HG03095 (cell line): ENCODE data around the gene EPS8.
"Not testable (repeated sequence)": the region's sequence is repeated elsewhere in the genome, so short reads cannot be mapped to it uniquely, and the experiment has no call there.

ENCODE experiments used
- ATAC-seq: cut with Tn5 transposase; IDR thresholded peaks from one replicate; pipeline ENCODE4 v1.9.1; 2021; ENCODE audit warnings: moderate library complexity; ENCODE audit not compliant: unreplicated experiment

The EPS8 gene

GRCh38 chr12:15650399-15651128, 138.6 kb downstream of the EPS8 start:
- no peak for ATAC-seq

- ATAC-seq: no peak
These were observed 139.8 kb downstream of the EPS8 start for GRCh38 chr12:15649347-15649746.

- ATAC-seq: no peak
These were observed 140.6 kb downstream of the EPS8 start for GRCh38 chr12:15648558-15648957.

- no peak for ATAC-seq
These were observed 142.6 kb downstream of the EPS8 start for GRCh38 chr12:15646581-15646980.

- no peak for ATAC-seq
These were observed 144.5 kb downstream of the EPS8 start for GRCh38 chr12:15644700-15645099.

GRCh38 chr12:15638231-15638630, 151.0 kb downstream of the EPS8 start:
- no peak for ATAC-seq

DNA sequence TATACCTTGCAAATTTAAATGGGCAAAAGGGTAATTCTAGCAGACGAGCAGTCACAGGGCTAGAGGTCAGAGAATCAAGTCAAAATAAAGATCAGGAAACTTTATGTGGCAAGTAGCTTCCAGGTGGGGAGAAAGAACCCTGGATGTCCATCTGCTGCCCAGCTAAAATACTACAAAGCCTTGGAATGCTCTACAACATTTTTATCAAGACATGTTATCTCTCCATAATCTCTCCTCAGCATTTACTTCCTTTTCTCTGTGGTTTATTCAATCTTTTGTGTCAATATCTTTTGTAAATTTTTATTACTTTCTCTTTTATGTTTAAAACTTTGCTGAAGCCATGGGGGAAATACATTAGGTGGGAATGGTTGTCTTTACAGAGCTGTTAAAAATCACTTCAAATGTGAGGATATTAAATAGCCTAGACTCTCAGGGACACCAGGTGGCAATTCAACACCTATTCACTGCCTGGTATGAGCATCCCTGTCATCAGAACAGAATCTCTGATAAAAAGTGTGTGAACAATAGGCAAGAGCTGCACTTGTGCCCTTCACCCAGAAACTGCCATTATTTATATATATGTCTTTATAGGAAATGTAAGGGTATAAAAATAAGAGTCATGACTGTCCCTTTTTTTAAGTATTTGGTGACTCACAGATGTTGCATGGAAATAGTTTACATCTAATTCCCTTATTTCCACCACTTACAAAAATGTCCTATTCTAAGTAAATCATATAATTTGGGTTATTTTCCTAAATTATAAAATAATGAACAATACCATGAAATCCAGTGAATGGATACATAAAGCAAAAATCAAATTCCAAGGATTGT, 152.9 kb downstream of the EPS8 start:
- ATAC-seq: no peak

GRCh38 chr12:15634010-15634683, 155.0 kb downstream of the EPS8 start:
- no peak for ATAC-seq

- no peak for ATAC-seq
These were observed 156.0 kb downstream of the EPS8 start for GRCh38 chr12:15633201-15633600.

- ATAC-seq: no peak
These were observed 156.5 kb downstream of the EPS8 start for GRCh38 chr12:15632708-15633107.

DNA sequence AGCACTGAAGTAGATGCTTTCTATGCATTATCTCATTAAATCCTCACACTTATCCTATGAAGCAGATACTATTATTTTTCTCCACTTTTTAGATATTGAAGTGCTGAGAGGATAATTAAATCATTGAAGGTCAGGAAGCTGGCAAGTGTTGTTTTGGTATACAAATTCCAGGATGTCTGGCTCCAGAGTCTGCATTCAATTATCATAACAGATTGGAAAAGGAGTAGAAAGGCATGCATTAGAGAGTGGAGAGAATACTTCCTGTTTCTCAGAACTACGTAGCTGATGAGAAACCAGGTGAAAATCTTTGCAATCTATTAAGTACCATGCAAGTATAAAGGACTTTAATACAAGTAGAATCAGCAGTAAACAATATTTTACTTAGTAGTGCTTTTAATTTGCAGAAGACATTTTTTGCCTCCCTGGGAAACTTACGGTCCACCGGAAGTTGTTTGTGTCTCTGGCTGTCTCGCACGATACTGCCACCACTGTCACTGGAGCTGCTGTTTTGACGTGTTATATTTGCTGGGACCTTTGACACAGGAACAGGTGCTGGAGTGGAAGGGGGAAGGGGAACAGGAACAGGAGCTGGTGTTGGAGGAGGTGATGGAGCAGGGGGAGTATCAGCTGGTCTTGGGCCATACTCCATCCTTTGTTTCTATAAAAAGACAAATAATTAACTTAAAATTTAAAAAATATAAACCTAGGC, 158.0 kb downstream of the EPS8 start:
- ATAC-seq: no peak

DNA sequence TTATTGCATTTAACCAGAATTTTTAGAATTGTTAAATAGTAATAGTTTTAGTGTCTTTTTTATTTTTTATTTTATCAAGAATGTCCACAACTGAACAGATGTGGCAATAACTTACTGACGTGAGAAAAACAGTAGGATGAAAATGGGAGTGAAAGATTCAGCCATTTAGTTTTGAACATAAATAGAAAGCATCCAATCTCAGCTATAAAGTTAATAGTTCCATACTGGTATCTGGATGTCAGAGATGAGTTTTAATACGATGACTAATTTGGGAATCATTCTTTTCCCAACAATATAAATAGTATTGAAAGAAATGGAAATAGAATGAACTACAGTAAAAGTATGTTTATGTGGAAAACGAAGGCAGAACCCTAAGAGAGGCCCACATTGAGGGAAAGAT, 159.4 kb downstream of the EPS8 start:
- no peak for ATAC-seq

- no peak for ATAC-seq
These were observed 160.1 kb downstream of the EPS8 start for GRCh38 chr12:15629108-15629507.

DNA sequence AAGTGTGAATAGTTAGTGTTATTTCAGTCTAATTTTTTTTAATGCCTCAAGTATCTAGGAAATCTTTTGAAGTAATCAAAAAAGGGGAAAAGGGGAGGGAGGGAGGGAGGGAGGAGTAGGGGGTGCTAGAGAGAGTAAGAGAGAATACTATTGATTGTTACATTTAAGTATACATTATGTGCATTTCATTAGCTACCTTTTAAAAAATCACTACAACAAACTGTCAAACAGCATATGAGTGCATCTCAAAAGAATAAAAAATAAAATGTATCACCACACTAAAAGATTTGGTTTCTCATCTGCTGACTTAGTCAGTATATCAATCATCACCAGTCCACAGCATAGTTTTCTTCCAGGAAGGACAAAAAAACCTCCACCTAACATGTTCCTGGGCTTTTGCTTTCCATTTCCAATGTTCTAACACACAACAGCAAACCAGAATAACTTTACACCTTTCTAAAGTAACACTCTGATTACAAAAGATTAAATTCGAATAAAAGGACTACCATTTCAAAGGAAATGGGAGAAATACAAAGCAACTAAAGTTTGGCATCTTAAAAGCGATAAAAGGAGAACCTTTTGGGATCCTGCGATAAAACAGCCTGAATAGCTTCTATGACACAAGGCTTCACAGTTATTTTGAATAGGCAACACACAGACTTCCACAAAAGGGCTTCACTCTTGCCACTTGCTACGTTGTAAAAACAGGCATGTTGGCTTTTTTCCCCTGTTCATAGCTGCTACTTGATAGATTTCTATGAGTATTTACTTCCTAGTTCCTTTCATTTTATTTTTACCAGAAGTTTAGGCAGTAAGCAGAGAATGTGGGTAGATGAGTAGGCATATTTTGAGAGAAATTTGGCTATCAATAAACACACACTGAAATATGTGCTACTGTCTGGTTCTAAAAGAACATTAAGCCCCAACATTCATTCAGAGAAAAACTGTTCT, 160.9 kb downstream of the EPS8 start:
- no peak for ATAC-seq

DNA sequence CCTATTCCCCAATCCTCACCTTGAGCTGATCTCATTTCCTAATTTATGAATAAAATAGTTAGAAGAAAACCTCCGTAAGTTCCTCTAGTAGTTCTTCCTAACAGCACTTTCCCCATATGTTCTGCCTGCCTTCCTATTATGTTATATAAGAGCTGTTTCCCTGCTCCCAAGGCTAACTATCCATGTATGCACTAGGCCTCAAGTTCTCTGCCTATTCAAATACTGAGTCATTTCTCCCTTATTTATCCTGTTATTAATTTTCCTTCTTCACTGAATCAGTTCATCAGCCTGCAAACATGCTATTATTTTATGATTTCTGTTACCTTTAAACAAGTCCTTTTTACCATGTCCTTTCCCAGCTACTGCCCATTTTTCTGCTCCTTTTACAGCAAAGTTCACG, 164.1 kb downstream of the EPS8 start:
- ATAC-seq: no peak

DNA sequence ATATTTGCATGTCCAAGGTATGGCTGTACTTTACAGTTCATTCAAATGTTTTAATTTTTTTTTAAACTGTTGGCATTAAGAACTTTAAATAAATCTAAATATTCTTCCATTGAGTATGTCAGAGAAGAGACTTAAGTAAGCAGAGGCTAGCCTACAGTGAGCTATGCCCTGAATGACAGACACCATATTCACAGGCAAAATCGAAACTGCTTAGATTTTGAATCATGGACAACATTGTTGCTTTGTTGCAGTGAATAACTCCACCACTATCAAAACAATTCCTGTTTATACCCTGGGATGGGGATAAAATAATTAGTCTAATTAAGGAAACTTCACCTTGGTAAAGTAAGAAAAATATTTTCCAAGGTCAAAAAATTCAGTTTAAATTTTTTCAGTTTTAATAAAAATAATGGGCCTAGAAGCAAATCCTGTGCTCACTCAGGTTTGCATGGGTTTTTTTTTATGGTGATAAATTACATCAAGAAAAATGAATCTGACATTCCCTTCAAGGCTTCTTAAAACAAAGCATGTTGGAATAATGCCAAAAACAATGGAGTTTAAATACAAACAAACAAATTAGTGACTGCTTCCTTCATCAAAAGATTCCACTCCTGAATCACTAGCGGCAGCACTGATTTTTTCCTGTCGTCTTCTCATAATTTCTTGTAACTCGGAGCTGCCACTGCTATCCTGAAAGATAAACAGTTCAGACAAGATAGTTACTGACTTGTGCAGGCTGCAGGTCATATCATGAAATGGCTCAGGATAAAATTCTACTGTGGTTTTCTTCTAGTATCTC, 168.2 kb downstream of the EPS8 start:
- ATAC-seq: no peak

DNA sequence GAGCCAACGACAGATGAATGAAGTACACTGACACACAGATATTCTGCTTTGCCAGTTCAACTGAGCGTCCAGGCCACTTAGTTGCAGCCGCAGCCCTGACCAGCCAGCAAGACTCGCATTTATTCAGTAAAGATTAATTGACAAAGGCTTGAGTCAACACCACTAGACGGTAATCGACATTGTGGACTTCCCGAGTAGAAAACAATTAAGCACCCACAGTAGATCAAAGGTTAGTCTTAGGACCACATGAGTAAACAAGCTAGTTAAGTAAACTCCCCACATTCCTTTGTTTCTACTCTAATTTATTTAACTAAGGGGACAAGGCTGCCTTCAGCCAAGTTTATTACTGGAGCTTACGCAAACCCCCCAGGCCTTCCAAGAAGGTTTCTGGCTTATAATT, 172.7 kb downstream of the EPS8 start:
- not testable (repeated sequence) for ATAC-seq

- ATAC-seq: no peak
These were observed 175.2 kb downstream of the EPS8 start for GRCh38 chr12:15613981-15614380.

DNA sequence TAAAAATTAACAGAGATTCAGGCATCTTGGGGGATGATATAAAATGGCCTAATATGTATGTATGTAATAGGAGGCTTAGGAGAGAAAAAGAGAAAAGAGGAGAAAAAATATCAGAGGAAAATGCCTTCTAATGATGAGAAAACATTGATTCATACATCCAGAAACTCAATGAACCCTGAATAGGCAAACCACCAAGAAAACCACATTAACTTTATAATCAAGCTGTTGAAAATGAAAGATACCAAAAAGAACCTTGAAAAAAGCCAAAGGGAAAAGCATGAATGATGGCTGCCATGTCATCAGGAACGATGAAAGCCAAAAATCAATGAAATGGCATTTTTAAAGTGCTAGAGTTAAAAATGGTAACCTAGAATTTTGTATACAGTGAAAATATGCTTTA, 180.2 kb downstream of the EPS8 start:
- ATAC-seq: no peak
